Measurements from ENCODE around the gene ACTL7A. TPM values are rescaled to one million over a fixed set of nuclear protein-coding genes. Genes with fewer than 3 reads are reported as not detected.

The ACTL7A gene
- total and polyA plus RNA-seq, 2 of the 13 experiments (the other 11 are each of a cell fraction or from before 2014, with no cell fraction given) = not detected

DNA sequence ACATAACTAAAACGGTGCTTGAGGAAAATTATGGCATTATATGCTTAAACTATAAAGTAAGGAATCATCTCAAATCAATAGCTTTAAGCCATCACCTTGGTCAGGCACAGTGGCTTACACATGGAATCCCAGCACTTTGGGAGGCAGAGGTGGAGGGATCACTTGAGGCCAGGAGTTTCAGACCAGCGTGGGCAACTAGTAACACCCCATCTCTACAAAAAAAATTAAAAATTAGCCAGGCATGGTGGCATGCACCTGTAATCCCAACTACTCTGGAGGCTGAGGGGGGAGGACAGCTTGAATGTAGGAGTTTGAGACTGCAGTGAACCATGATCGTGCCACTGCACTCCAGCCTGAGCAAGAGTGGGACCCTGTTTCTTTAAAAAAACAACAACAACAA is 22.6 kb downstream of the ACTL7A start:
- Histone ChIP-seq H3K27ac (ENCODE audit: extremely low read length, insufficient read depth, low read length) (peak overlapping the region; percentile 99), H3K4me3 (replicated peaks in 1 of 3; ENCODE audit: insufficient read depth in 1 of 3, low read depth in 2 of 3, low read length in 3 of 3) (peak overlapping the region; percentile 57 to 67 (median 66)), H3K79me2 (ENCODE audit: insufficient read depth, low read length) (peaks cover 70% of the 10 kb centered on the region), H4K20me1 (ENCODE audit: insufficient read depth, low read length) (no peaks in the 10 kb centered on the region), H3K4me2 (ENCODE audit: low read depth, low read length) (peak overlapping the region; percentile 77), H3K4me1 (ENCODE audit: insufficient read depth, low read length) (peaks cover 90% of the 10 kb centered on the region), H2AFZ (ENCODE audit: low read length) (no peak overlapping the region), H3K27me3 (ENCODE audit: control insufficient read depth in 1 of 2, insufficient read depth in 2 of 2, low read length in 2 of 2) (no peaks in the 10 kb centered on the region), H3K9me3 (ENCODE audit: low read length) (no peaks in the 10 kb centered on the region), H3K9ac (ENCODE audit: insufficient read depth, low read depth, low read length) (peak overlapping the region; percentile 93), H3K36me3 (replicated peaks in 1 of 2; ENCODE audit: control insufficient read depth in 1 of 2, insufficient read depth in 2 of 2, low read length in 2 of 2) (peaks cover 12 to 28% of the 10 kb centered on the region in 2 experiments)
- WGBS (ENCODE audit: low lambda C conversion rate) = 5% methylated on average over 3 of the region's 3 CpGs
- intact Hi-C loops (cut with micrococcal nuclease; ENCODE audit: unreplicated experiment) = loop anchor here (5.0 kb wide), 1 partner anchor 48 kb away; the partner anchor contains the start of genes ABITRAM and ELP1
- CTCF ChIA-PET (ENCODE audit: low intra/inter-chr PET ratio, low total read pairs) = no interaction called here
- ATAC-seq = peak; percentile 8
- no TSS peak for BruUV-seq (replicated peaks)
- FAIRE-seq = peak; percentile 51
- no peak for DNase-seq (ENCODE audit: low spot score)
- POLR2A ChIA-PET = interaction anchor here (1.0 to 4.7 kb wide), 10 partner anchors 9 to 109 kb away, joined by 3 to 45 read pairs (median 11); partner anchors contain the start of genes ABITRAM and ELP1
- in situ Hi-C loops (cut with HindIII; ENCODE audit: extremely low pct_ligation_motif_present, low pct_unique_long_range_greater_than_20kb) = loop anchor here (5.0 kb wide), 1 partner anchor 48 kb away; the partner anchor contains the start of genes ABITRAM and ELP1
- TF ChIP-seq RBM22 (optimal IDR thresholded peaks at IDR 0.05; ENCODE audit: low read length) (peak; percentile 64), RXRB (CRISPR knock-in tag; IDR thresholded peaks at IDR 0.05; ENCODE audit: borderline replicate concordance) (peak; percentile 47; the same call in 1 of the 2 replicates), ATF7-NPFF (CRISPR knock-in tag; IDR thresholded peaks at IDR 0.05; ENCODE audit: low read depth) (no peak), AFF4 (CRISPR knock-in tag; IDR thresholded peaks at IDR 0.05) (peak; percentile 80), THRA (CRISPR knock-in tag; IDR thresholded peaks at IDR 0.05; ENCODE audit: borderline replicate concordance) (peak; percentile 71; the same call in 1 of the 2 replicates), ZNF746 (CRISPR knock-in tag; IDR thresholded peaks at IDR 0.05) (no peak), RARG (CRISPR knock-in tag; IDR thresholded peaks at IDR 0.05; ENCODE audit: low read depth) (no peak), TEAD2 (CRISPR knock-in tag; IDR thresholded peaks at IDR 0.05) (no peak)
- TF ChIP-seq, protein P1, sequence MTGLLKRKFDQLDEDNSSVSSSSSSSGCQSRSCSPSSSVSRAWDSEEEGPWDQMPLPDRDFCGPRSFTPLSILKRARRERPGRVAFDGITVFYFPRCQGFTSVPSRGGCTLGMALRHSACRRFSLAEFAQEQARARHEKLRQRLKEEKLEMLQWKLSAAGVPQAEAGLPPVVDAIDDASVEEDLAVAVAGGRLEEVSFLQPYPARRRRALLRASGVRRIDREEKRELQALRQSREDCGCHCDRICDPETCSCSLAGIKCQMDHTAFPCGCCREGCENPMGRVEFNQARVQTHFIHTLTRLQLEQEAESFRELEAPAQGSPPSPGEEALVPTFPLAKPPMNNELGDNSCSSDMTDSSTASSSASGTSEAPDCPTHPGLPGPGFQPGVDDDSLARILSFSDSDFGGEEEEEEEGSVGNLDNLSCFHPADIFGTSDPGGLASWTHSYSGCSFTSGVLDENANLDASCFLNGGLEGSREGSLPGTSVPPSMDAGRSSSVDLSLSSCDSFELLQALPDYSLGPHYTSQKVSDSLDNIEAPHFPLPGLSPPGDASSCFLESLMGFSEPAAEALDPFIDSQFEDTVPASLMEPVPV (CRISPR knock-in tag; IDR thresholded peaks at IDR 0.05) = no peak
- TF ChIP-seq, protein P2, sequence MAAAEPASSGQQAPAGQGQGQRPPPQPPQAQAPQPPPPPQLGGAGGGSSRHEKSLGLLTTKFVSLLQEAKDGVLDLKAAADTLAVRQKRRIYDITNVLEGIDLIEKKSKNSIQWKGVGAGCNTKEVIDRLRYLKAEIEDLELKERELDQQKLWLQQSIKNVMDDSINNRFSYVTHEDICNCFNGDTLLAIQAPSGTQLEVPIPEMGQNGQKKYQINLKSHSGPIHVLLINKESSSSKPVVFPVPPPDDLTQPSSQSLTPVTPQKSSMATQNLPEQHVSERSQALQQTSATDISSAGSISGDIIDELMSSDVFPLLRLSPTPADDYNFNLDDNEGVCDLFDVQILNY (CRISPR knock-in tag; conservative IDR thresholded peaks at IDR 0.05) = no peak
- TF ChIP-seq, protein P3, sequence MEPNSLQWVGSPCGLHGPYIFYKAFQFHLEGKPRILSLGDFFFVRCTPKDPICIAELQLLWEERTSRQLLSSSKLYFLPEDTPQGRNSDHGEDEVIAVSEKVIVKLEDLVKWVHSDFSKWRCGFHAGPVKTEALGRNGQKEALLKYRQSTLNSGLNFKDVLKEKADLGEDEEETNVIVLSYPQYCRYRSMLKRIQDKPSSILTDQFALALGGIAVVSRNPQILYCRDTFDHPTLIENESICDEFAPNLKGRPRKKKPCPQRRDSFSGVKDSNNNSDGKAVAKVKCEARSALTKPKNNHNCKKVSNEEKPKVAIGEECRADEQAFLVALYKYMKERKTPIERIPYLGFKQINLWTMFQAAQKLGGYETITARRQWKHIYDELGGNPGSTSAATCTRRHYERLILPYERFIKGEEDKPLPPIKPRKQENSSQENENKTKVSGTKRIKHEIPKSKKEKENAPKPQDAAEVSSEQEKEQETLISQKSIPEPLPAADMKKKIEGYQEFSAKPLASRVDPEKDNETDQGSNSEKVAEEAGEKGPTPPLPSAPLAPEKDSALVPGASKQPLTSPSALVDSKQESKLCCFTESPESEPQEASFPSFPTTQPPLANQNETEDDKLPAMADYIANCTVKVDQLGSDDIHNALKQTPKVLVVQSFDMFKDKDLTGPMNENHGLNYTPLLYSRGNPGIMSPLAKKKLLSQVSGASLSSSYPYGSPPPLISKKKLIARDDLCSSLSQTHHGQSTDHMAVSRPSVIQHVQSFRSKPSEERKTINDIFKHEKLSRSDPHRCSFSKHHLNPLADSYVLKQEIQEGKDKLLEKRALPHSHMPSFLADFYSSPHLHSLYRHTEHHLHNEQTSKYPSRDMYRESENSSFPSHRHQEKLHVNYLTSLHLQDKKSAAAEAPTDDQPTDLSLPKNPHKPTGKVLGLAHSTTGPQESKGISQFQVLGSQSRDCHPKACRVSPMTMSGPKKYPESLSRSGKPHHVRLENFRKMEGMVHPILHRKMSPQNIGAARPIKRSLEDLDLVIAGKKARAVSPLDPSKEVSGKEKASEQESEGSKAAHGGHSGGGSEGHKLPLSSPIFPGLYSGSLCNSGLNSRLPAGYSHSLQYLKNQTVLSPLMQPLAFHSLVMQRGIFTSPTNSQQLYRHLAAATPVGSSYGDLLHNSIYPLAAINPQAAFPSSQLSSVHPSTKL (CRISPR knock-in tag; IDR thresholded peaks at IDR 0.05) = peak; percentile 52; the same call in 1 of the 2 replicates

All from HepG2 (cell line).